ENCODE results near the gene UMODL1. TPM values are rescaled to one million over a fixed set of nuclear protein-coding genes. Genes with fewer than 3 reads are reported as not detected.

Gene UMODL1
- polyA plus RNA-seq (2013, experiment 1 of 2): 0.07 TPM
- polyA plus RNA-seq (2013, experiment 2 of 2): 0.07 TPM

GRCh38 chr21:42071146-42071737, at the start of gene UMODL1:
Gene UMODL1, plus strand, starts transcription at chr21:42071317. Its CDS starts 0 bp downstream, at chr21:42071317.
- Histone ChIP-seq H3K36me3 (ENCODE audit: control insufficient read depth in 1 of 2, insufficient read depth in 2 of 2, low read depth in 1 of 2, low read length in 2 of 2) (no peaks in the 10 kb centered on the region), H2BK15ac (ENCODE audit: low read depth, poor library complexity, severe bottlenecking) (peak within 1 kb of the TSS; percentile 3), H3K79me1 (replicated peaks; ENCODE audit: low read length, poor library complexity, severe bottlenecking) (no peaks in the 10 kb centered on the region), H3K18ac (ENCODE audit: low read depth in 1 of 2, low read length in 2 of 2) (no peak within 1 kb of the TSS), H2AK5ac (ENCODE audit: low read length, severe bottlenecking) (no peak within 1 kb of the TSS), H3K27ac (ENCODE audit: low read length, poor library complexity, severe bottlenecking) (no peak within 1 kb of the TSS), H3K9me3 (ENCODE audit: control insufficient read depth, low read length) (no peaks in the 10 kb centered on the region), H3K4me3 (ENCODE audit: insufficient read depth in 1 of 2, low read depth in 1 of 2, low read length in 2 of 2) (no peak within 1 kb of the TSS), H3K9ac (ENCODE audit: low read length) (no peak within 1 kb of the TSS), H2BK120ac (ENCODE audit: low read depth, low read length) (no peak within 1 kb of the TSS), H2AFZ (ENCODE audit: low read depth, low read length) (no peak within 1 kb of the TSS), H3K4me1 (ENCODE audit: control insufficient read depth, insufficient read depth, low read depth, low read length) (peaks cover 2% of the 10 kb centered on the region), H3K4ac (ENCODE audit: low read depth in 1 of 2, low read length in 2 of 2) (no peak within 1 kb of the TSS), H2BK5ac (ENCODE audit: low read depth, low read length, poor library complexity, severe bottlenecking) (no peak within 1 kb of the TSS), H3K14ac (ENCODE audit: low read length in 2 of 2) (no peak within 1 kb of the TSS), H3K23ac (ENCODE audit: low read length in 2 of 2) (no peak within 1 kb of the TSS), H2BK12ac (ENCODE audit: low read length in 2 of 2) (no peak within 1 kb of the TSS), H3K4me2 (ENCODE audit: low read length, poor library complexity, severe bottlenecking) (no peak within 1 kb of the TSS), H4K8ac (ENCODE audit: low read length) (no peak within 1 kb of the TSS), H4K91ac (ENCODE audit: low read length) (no peak within 1 kb of the TSS), H3K27me3 (ENCODE audit: control insufficient read depth in 1 of 2, insufficient read depth in 1 of 2, low read length in 2 of 2) (peaks cover 28 to 77% of the 10 kb centered on the region in 2 experiments)
- no peak for DNase-seq
- WGBS: 91% methylated on average over 13 of the region's 13 CpGs

DNA sequence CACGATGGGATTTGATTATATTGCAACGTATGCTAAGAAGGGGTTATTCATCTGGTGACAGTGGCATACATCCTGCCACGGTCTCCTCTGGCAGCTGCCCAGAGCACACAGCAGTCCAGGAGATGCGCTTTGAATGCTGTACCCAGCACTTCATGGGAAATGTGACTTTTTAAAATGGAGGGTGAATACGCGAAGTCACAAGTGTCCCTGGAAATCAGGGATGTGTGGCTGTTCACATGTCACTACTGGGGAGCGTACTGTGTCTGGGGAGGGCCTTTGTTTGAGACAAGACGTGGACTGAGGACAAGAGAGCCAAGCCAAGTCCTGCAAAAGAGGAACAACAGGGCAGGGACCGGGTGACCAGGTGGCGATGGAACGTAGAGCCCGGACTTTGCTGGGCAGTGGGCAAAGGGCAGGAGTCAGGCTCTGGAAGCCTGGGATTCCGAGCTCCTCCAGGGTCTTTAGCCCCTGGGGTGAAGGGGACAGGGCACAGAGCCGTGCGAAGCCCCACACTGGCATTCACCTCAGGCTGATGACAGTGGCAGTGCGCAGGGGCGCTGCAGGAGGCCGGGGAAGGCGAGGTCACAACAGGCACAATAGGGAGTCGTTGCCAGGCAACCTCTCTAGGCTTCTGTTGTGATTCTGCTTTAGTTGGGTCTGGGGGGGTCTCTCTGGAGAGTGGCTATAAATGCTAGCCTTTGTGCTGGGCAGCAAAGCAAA, 49.6 kb upstream of the UMODL1 start:
- H3K4me2 ChIP-seq (ENCODE audit: low read length, poor library complexity, severe bottlenecking): no peak overlapping the region
- no peak overlapping the region for H3K23ac ChIP-seq (ENCODE audit: low read length in 2 of 2)
- H3K27me3 ChIP-seq (ENCODE audit: control insufficient read depth in 1 of 2, insufficient read depth in 1 of 2, low read length in 2 of 2): peaks cover 0 to 45% of the 10 kb centered on the region in 2 experiments
- 88% methylated on average over 20 of the region's 20 CpGs for WGBS
- H3K4me3 ChIP-seq (ENCODE audit: insufficient read depth in 1 of 2, low read depth in 1 of 2, low read length in 2 of 2): no peak overlapping the region
- no peak overlapping the region for H2BK15ac ChIP-seq (ENCODE audit: low read depth, poor library complexity, severe bottlenecking)
- no peak overlapping the region for H3K18ac ChIP-seq (ENCODE audit: low read depth in 1 of 2, low read length in 2 of 2)
- no peak overlapping the region for H3K14ac ChIP-seq (ENCODE audit: low read length in 2 of 2)
- DNase-seq: no peak
- H3K79me1 ChIP-seq (replicated peaks; ENCODE audit: low read length, poor library complexity, severe bottlenecking): no peaks in the 10 kb centered on the region
- no peak overlapping the region for H2BK12ac ChIP-seq (ENCODE audit: low read length in 2 of 2)
- H3K36me3 ChIP-seq (ENCODE audit: control insufficient read depth in 1 of 2, insufficient read depth in 2 of 2, low read depth in 1 of 2, low read length in 2 of 2): no peaks in the 10 kb centered on the region
- no peak overlapping the region for H3K4ac ChIP-seq (ENCODE audit: low read depth in 1 of 2, low read length in 2 of 2)
- H3K9me3 ChIP-seq (ENCODE audit: control insufficient read depth, low read length): no peaks in the 10 kb centered on the region
- H2BK5ac ChIP-seq (ENCODE audit: low read depth, low read length, poor library complexity, severe bottlenecking): no peak overlapping the region
- no peak overlapping the region for H3K27ac ChIP-seq (ENCODE audit: low read length, poor library complexity, severe bottlenecking)
- no peak overlapping the region for H4K91ac ChIP-seq (ENCODE audit: low read length)
- no peak overlapping the region for H4K8ac ChIP-seq (ENCODE audit: low read length)
- H3K4me1 ChIP-seq (ENCODE audit: control insufficient read depth, insufficient read depth, low read depth, low read length): peaks cover 15% of the 10 kb centered on the region
- no peak overlapping the region for H2AK5ac ChIP-seq (ENCODE audit: low read length, severe bottlenecking)
- H2BK120ac ChIP-seq (ENCODE audit: low read depth, low read length): no peak overlapping the region
- H2AFZ ChIP-seq (ENCODE audit: low read depth, low read length): no peak overlapping the region
- H3K9ac ChIP-seq (ENCODE audit: low read length): no peak overlapping the region

DNA sequence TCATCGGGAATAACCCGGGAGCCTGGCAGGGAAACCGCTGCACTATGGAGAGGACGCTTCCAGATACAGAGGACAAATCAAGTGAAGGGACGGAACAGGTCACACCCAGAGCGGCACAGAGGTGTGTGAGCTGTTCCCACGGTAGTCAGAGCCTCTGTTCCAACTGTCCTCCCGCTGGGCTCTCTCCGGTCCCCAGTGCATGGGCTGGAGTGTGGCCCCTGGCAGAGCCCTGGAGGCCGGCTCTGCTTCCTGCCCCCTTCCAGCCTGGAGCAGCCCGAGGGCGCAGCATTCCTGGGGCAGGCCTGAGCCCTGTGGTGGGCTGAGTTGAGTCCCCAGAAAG, 49.1 kb upstream of the UMODL1 start:
- Histone ChIP-seq H2AFZ (ENCODE audit: low read depth, low read length) (no peak overlapping the region), H2BK12ac (ENCODE audit: low read length in 2 of 2) (no peak overlapping the region), H3K27ac (ENCODE audit: low read length, poor library complexity, severe bottlenecking) (no peak overlapping the region), H3K4me2 (ENCODE audit: low read length, poor library complexity, severe bottlenecking) (no peak overlapping the region), H3K14ac (ENCODE audit: low read length in 2 of 2) (no peak overlapping the region), H3K4ac (ENCODE audit: low read depth in 1 of 2, low read length in 2 of 2) (no peak overlapping the region), H3K36me3 (ENCODE audit: control insufficient read depth in 1 of 2, insufficient read depth in 2 of 2, low read depth in 1 of 2, low read length in 2 of 2) (peaks cover 0 to 2% of the 10 kb centered on the region in 2 experiments), H3K18ac (ENCODE audit: low read depth in 1 of 2, low read length in 2 of 2) (no peak overlapping the region), H3K4me1 (ENCODE audit: control insufficient read depth, insufficient read depth, low read depth, low read length) (peaks cover 17% of the 10 kb centered on the region), H4K91ac (ENCODE audit: low read length) (no peak overlapping the region), H3K9me3 (ENCODE audit: control insufficient read depth, low read length) (no peaks in the 10 kb centered on the region), H2AK5ac (ENCODE audit: low read length, severe bottlenecking) (no peak overlapping the region), H4K8ac (ENCODE audit: low read length) (no peak overlapping the region), H3K23ac (ENCODE audit: low read length in 2 of 2) (no peak overlapping the region), H3K27me3 (ENCODE audit: control insufficient read depth in 1 of 2, insufficient read depth in 1 of 2, low read length in 2 of 2) (peaks cover 0 to 45% of the 10 kb centered on the region in 2 experiments), H2BK15ac (ENCODE audit: low read depth, poor library complexity, severe bottlenecking) (no peak overlapping the region), H3K9ac (ENCODE audit: low read length) (no peak overlapping the region), H2BK5ac (ENCODE audit: low read depth, low read length, poor library complexity, severe bottlenecking) (no peak overlapping the region), H2BK120ac (ENCODE audit: low read depth, low read length) (no peak overlapping the region), H3K79me1 (replicated peaks; ENCODE audit: low read length, poor library complexity, severe bottlenecking) (no peaks in the 10 kb centered on the region), H3K4me3 (ENCODE audit: insufficient read depth in 1 of 2, low read depth in 1 of 2, low read length in 2 of 2) (no peak overlapping the region)
- 62% methylated on average over 12 of the region's 12 CpGs for WGBS
- DNase-seq: no peak

DNA sequence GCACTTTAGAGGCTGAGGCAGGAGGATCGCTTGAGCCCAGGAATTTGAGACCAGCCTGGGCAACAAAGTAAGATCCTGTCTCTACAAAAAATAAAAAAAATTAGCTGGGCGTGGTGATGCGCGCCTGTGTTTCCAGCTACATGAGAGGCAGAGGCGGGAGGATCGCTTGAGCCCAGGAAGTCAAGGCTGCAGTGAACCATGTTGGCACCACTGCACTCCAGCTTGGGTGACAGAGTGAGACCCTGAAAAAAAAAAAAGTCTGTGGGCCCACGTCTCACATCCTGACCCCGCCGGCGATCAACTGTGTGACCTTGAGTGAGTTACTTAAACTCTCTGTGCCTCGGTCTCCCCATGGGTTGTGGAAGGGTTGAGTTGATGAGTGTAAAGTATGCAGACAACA, 48.2 kb upstream of the UMODL1 start:
- Histone ChIP-seq H3K23ac (ENCODE audit: low read length in 2 of 2) (no peak overlapping the region), H3K27ac (ENCODE audit: low read length, poor library complexity, severe bottlenecking) (no peak overlapping the region), H2AFZ (ENCODE audit: low read depth, low read length) (no peak overlapping the region), H2BK120ac (ENCODE audit: low read depth, low read length) (no peak overlapping the region), H3K9ac (ENCODE audit: low read length) (no peak overlapping the region), H2BK15ac (ENCODE audit: low read depth, poor library complexity, severe bottlenecking) (no peak overlapping the region), H3K14ac (ENCODE audit: low read length in 2 of 2) (no peak overlapping the region), H3K79me1 (replicated peaks; ENCODE audit: low read length, poor library complexity, severe bottlenecking) (no peaks in the 10 kb centered on the region), H4K8ac (ENCODE audit: low read length) (no peak overlapping the region), H2BK5ac (ENCODE audit: low read depth, low read length, poor library complexity, severe bottlenecking) (no peak overlapping the region), H3K4me2 (ENCODE audit: low read length, poor library complexity, severe bottlenecking) (no peak overlapping the region), H4K91ac (ENCODE audit: low read length) (no peak overlapping the region), H3K27me3 (ENCODE audit: control insufficient read depth in 1 of 2, insufficient read depth in 1 of 2, low read length in 2 of 2) (peaks cover 0 to 45% of the 10 kb centered on the region in 2 experiments), H3K4ac (ENCODE audit: low read depth in 1 of 2, low read length in 2 of 2) (no peak overlapping the region), H3K9me3 (ENCODE audit: control insufficient read depth, low read length) (no peaks in the 10 kb centered on the region), H3K4me3 (ENCODE audit: insufficient read depth in 1 of 2, low read depth in 1 of 2, low read length in 2 of 2) (no peak overlapping the region), H3K36me3 (ENCODE audit: control insufficient read depth in 1 of 2, insufficient read depth in 2 of 2, low read depth in 1 of 2, low read length in 2 of 2) (peaks cover 0 to 4% of the 10 kb centered on the region in 2 experiments), H3K18ac (ENCODE audit: low read depth in 1 of 2, low read length in 2 of 2) (no peak overlapping the region), H3K4me1 (ENCODE audit: control insufficient read depth, insufficient read depth, low read depth, low read length) (peaks cover 19% of the 10 kb centered on the region), H2AK5ac (ENCODE audit: low read length, severe bottlenecking) (no peak overlapping the region), H2BK12ac (ENCODE audit: low read length in 2 of 2) (no peak overlapping the region)
- 98% methylated on average over 11 of the region's 11 CpGs for WGBS
- DNase-seq: no peak

Data from mesenchymal stem cell (in vitro differentiated cells and primary cell).